Activated CD8-positive, alpha-beta T cell treated with anti-CD3 and anti-CD28 coated beads, Interleukin-2, amount 10 ng/mL, durations not matched to agents 7 days and 5 days (primary cell): ENCODE results near the gene RAB3C. TPM values are rescaled to one million over a fixed set of nuclear protein-coding genes. Genes with fewer than 3 reads are reported as not detected.

Experiments
- ATAC-seq: fragments of 150-1000 bp; cut with Tn5 transposase; one replicate; pipeline ENCODE4 v1.10.0; 2021; ENCODE audit warnings: moderate library complexity
- CTCF ChIA-PET: fragments of 350-600 bp; sonication (Branson Sonifier 250); formaldehyde crosslinking; loops from one replicate; lab custom pipeline; 2021; ENCODE audit warnings: antibody characterized with exemption; lab: Charles Lee
- POLR2A ChIA-PET: fragments of 350-600 bp; sonication (Branson Sonifier 250); formaldehyde crosslinking; loops from one replicate; lab custom pipeline; 2021; ENCODE audit warnings: antibody characterized with exemption; lab: Charles Lee
- DNase-seq: peaks from one replicate; pipeline ENCODE4 v3.0.0-alpha.2; 2020
- H3K27ac Mint-ChIP-seq: one replicate; pipeline ENCODE4 v1.8.0; 2021; ENCODE audit warnings: mild to moderate bottlenecking, mixed read lengths
- H3K27me3 Mint-ChIP-seq: one replicate; pipeline ENCODE4 v1.8.0; 2021; ENCODE audit warnings: low read depth, mixed read lengths
- H3K36me3 Mint-ChIP-seq: one replicate; pipeline ENCODE4 v1.8.0; 2021; ENCODE audit warnings: low read depth, mixed read lengths
- H3K4me1 Mint-ChIP-seq: one replicate; pipeline ENCODE4 v1.8.0; 2021; ENCODE audit warnings: low read depth, mixed read lengths
- H3K4me3 Mint-ChIP-seq: one replicate; pipeline ENCODE4 v1.8.0; 2021; ENCODE audit warnings: mild to moderate bottlenecking, mixed read lengths
- H3K9me3 Mint-ChIP-seq: one replicate; pipeline ENCODE4 v1.8.0; 2022; ENCODE audit warnings: mixed read lengths; ENCODE audit not compliant: insufficient read depth
- total RNA-seq, 2 experiments: library from RNA; stranded (reverse); gene quantifications; one replicate each; pipeline ENCODE4 v1.2.3, GENCODE V29; 2021

RAB3C gene
- total RNA-seq, 2 experiments from 2014 or later: not detected

GRCh38 chr5:58849921-58850667 lies 267.2 kb downstream of the RAB3C start:
- no peaks in the 10 kb centered on the region for H3K9me3 Mint-ChIP-seq
- CTCF ChIA-PET: interaction anchor here (0.6 to 2.0 kb wide), 12 partner anchors 8 to 1072 kb away, joined by 3 to 5 read pairs (median 3); no protein-coding TSS in a partner anchor
- H3K36me3 Mint-ChIP-seq: no peaks in the 10 kb centered on the region
- POLR2A ChIA-PET: no interaction called here
- no peak overlapping the region for H3K4me3 Mint-ChIP-seq
- no peaks in the 10 kb centered on the region for H3K4me1 Mint-ChIP-seq
- ATAC-seq (no peak), DNase-seq (no peak)
- no peak overlapping the region for H3K27ac Mint-ChIP-seq
- H3K27me3 Mint-ChIP-seq: peaks cover 16% of the 10 kb centered on the region

GRCh38 chr5:58851153-58851552 lies 268.3 kb downstream of the RAB3C start:
- ChIA-PET POLR2A (no interaction called here), CTCF (no interaction called here)
- Mint-ChIP-seq H3K4me1 (no peaks in the 10 kb centered on the region), H3K27me3 (peaks cover 16% of the 10 kb centered on the region), H3K27ac (no peak overlapping the region), H3K4me3 (no peak overlapping the region), H3K36me3 (no peaks in the 10 kb centered on the region), H3K9me3 (no peaks in the 10 kb centered on the region)
- DNase-seq: no peak
- ATAC-seq: no peak

DNA sequence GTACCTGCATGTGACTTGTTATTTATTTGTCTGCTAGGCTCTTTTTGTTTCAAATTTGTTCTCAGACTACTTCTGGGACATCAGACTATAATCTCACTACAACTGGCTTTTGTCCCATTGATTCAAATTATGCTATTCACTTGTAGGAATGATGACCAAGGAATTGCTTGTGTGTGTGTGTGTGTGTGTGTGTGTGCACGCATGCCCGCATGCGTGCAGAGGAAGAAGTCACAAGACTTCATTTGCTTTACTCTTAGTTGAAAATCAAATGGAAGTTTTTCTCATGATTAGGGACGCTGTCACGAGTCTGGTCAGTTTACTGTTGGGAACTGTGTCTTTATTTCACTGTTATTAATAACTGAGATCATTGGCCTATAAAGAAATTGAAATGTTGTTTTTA lies 268.7 kb downstream of the RAB3C start:
- Mint-ChIP-seq H3K27ac (no peak overlapping the region), H3K36me3 (no peaks in the 10 kb centered on the region), H3K9me3 (no peaks in the 10 kb centered on the region), H3K4me3 (no peak overlapping the region), H3K27me3 (peaks cover 16% of the 10 kb centered on the region), H3K4me1 (no peaks in the 10 kb centered on the region)
- ATAC-seq (no peak), DNase-seq (no peak)
- CTCF ChIA-PET: no interaction called here
- POLR2A ChIA-PET: no interaction called here

- Mint-ChIP-seq H3K9me3 (no peaks in the 10 kb centered on the region), H3K27me3 (peaks cover 13% of the 10 kb centered on the region), H3K4me1 (no peaks in the 10 kb centered on the region), H3K36me3 (no peaks in the 10 kb centered on the region), H3K4me3 (no peak overlapping the region), H3K27ac (no peak overlapping the region)
- no peak for DNase-seq
- ATAC-seq: no peak
- ChIA-PET CTCF (no interaction called here), POLR2A (no interaction called here)
Measured at GRCh38 chr5:58852566-58852965, 269.7 kb downstream of the RAB3C start.

DNA sequence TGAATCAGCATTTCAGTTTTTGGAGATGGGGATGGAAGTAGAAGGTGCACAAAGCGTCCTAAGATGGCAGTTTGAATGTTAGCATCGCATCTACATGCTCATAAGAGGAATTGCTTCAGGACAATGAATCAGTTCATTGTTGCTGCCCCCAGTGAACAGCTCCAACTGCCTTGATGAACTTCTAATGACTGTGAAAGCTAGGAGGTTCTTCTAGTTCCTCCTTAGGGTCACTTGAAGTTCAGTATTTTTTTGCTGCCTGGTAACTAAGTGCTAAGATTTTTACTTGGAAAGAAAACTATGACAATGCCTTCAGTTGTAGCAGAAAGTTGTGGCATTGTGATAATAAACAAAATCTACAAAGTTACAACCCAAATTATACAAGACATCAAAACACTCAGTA lies 271.6 kb downstream of the RAB3C start:
- DNase-seq (no peak), ATAC-seq (no peak)
- ChIA-PET POLR2A (no interaction called here), CTCF (no interaction called here)
- Mint-ChIP-seq H3K27ac (no peak overlapping the region), H3K4me1 (no peaks in the 10 kb centered on the region), H3K36me3 (no peaks in the 10 kb centered on the region), H3K9me3 (no peaks in the 10 kb centered on the region), H3K27me3 (peaks cover 18% of the 10 kb centered on the region), H3K4me3 (no peak overlapping the region)

- ChIA-PET POLR2A (no interaction called here), CTCF (interaction anchor here (1.3 kb wide), 1 partner anchor 30 kb away, joined by 3 read pairs; no protein-coding TSS in a partner anchor)
- Mint-ChIP-seq H3K4me3 (no peak overlapping the region), H3K4me1 (no peaks in the 10 kb centered on the region), H3K27ac (no peak overlapping the region), H3K36me3 (no peaks in the 10 kb centered on the region), H3K27me3 (peaks cover 21% of the 10 kb centered on the region), H3K9me3 (no peaks in the 10 kb centered on the region)
- DNase-seq (no peak), ATAC-seq (no peak)
Measured at GRCh38 chr5:58855851-58856739, 273.2 kb downstream of the RAB3C start.

DNA sequence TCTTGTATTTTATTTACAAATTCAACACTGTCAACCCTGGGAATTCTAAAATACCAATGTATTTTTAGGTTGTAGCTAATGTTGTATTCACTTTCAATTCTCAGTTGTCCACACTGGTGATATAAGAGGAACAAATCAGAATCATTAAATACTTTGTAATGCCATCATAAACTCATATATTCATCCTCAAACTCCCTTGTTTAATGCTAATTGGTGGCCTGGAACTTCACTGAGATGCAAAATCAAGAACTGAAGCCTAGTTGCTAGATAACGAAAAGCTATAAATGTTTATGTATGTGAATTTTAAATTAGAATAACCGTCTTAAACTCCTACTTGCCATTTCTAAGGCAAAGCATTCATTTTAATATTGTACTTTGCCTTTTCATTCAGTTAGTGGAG lies 274.7 kb downstream of the RAB3C start:
- H3K36me3 Mint-ChIP-seq: no peaks in the 10 kb centered on the region
- DNase-seq (no peak), ATAC-seq (no peak)

DNA sequence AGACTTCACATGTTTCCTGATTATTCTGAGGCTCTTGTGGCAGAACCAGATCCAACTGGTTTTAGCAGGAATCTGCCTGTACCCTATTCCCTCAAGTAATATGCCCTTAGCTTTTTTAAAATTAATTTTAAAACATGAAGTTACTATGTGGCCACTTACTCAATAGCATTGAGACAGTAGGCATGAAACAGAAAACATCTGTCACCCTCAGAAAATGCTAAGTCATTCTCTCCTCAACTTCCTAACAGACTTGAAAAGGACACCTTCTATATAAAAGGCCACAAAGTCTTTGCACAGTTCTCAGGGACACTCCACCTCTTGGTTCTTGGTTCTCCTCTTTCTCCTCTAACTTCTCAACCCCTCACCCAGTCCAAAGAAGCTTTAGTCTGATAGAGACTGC lies 277.8 kb downstream of the RAB3C start:
- ChIA-PET CTCF (interaction anchor here (1.1 to 1.4 kb wide), 3 partner anchors 11 to 26 kb away, joined by 3 to 5 read pairs (median 5); no protein-coding TSS in a partner anchor), POLR2A (no interaction called here)
- Mint-ChIP-seq H3K9me3 (no peaks in the 10 kb centered on the region), H3K4me1 (no peaks in the 10 kb centered on the region), H3K27me3 (peaks cover 19% of the 10 kb centered on the region), H3K27ac (no peak overlapping the region), H3K4me3 (no peak overlapping the region), H3K36me3 (no peaks in the 10 kb centered on the region)
- DNase-seq (no peak), ATAC-seq (no peak)

More for the DNA sequence above, 274.7 kb downstream of the RAB3C start:
- Mint-ChIP-seq H3K27ac (no peak overlapping the region), H3K4me3 (no peak overlapping the region), H3K27me3 (peaks cover 14% of the 10 kb centered on the region), H3K9me3 (no peaks in the 10 kb centered on the region), H3K4me1 (no peaks in the 10 kb centered on the region)
- CTCF ChIA-PET: interaction anchor here (1.0 kb wide), 1 partner anchor 13 kb away, joined by 4 read pairs; no protein-coding TSS in a partner anchor
- POLR2A ChIA-PET: no interaction called here

DNA sequence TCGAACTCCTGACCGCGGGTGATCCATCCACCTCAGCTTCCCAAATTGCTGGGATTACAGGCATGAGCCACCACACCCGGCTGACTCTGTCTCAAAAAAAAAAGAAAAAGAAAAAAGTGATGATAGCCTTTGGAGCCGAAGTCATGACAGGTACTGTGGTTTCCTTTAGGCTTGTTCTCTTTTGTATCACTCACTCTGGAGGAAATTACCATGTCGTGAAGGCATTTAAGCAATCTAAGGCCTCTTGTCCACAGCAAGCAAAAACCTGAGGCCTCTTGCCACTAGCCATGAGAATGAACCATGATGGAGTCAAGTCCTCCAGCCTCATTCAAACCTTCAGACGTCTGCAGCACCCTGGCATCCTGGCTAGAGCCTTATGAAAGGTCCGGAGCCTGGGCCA lies 286.1 kb downstream of the RAB3C start:
- no peaks in the 10 kb centered on the region for H3K9me3 Mint-ChIP-seq
- H3K36me3 Mint-ChIP-seq: no peaks in the 10 kb centered on the region
- H3K4me1 Mint-ChIP-seq: no peaks in the 10 kb centered on the region
- H3K27me3 Mint-ChIP-seq: peaks cover 23% of the 10 kb centered on the region
- DNase-seq (no peak), ATAC-seq (no peak)
- ChIA-PET POLR2A (no interaction called here), CTCF (interaction anchor here (2.6 to 3.9 kb wide), 2 partner anchors 10 to 18 kb away, joined by 7 to 23 read pairs; no protein-coding TSS in a partner anchor)
- no peak overlapping the region for H3K4me3 Mint-ChIP-seq
- H3K27ac Mint-ChIP-seq: no peak overlapping the region

- no peak for ATAC-seq
- DNase-seq: peak; percentile 53
- Mint-ChIP-seq H3K27me3 (peaks cover 25% of the 10 kb centered on the region), H3K4me1 (no peaks in the 10 kb centered on the region), H3K36me3 (no peaks in the 10 kb centered on the region), H3K27ac (no peak overlapping the region), H3K9me3 (no peaks in the 10 kb centered on the region), H3K4me3 (no peak overlapping the region)
- ChIA-PET POLR2A (no interaction called here), CTCF (interaction anchor here (1.1 to 3.9 kb wide), 8 partner anchors 9 to 496 kb away, joined by 3 to 23 read pairs (median 6); no protein-coding TSS in a partner anchor)
Measured at GRCh38 chr5:58871648-58872242, 288.9 kb downstream of the RAB3C start.

GRCh38 chr5:58872670-58873273 lies 289.9 kb downstream of the RAB3C start:
- no peak overlapping the region for H3K4me3 Mint-ChIP-seq
- H3K36me3 Mint-ChIP-seq: no peaks in the 10 kb centered on the region
- DNase-seq (no peak), ATAC-seq (no peak)
- ChIA-PET CTCF (interaction anchor here (1.1 to 5.6 kb wide), 3 partner anchors 12 to 363 kb away, joined by 3 to 33 read pairs (median 5); no protein-coding TSS in a partner anchor), POLR2A (no interaction called here)
- H3K4me1 Mint-ChIP-seq: no peaks in the 10 kb centered on the region
- H3K9me3 Mint-ChIP-seq: no peaks in the 10 kb centered on the region
- peaks cover 30% of the 10 kb centered on the region for H3K27me3 Mint-ChIP-seq
- H3K27ac Mint-ChIP-seq: no peak overlapping the region
